ENCODE measurements around the gene WWC1.

GRCh38 chr5:168378741-168379140 is 87.3 kb downstream of the WWC1 start:
- TF ChIP-seq, protein P1, sequence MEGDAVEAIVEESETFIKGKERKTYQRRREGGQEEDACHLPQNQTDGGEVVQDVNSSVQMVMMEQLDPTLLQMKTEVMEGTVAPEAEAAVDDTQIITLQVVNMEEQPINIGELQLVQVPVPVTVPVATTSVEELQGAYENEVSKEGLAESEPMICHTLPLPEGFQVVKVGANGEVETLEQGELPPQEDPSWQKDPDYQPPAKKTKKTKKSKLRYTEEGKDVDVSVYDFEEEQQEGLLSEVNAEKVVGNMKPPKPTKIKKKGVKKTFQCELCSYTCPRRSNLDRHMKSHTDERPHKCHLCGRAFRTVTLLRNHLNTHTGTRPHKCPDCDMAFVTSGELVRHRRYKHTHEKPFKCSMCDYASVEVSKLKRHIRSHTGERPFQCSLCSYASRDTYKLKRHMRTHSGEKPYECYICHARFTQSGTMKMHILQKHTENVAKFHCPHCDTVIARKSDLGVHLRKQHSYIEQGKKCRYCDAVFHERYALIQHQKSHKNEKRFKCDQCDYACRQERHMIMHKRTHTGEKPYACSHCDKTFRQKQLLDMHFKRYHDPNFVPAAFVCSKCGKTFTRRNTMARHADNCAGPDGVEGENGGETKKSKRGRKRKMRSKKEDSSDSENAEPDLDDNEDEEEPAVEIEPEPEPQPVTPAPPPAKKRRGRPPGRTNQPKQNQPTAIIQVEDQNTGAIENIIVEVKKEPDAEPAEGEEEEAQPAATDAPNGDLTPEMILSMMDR (IDR thresholded peaks at IDR 0.05 in 2 of 3, conservative IDR thresholded peaks at IDR 0.05 in 1 of 3; ENCODE audit: borderline replicate concordance in 1 of 3, insufficient read depth in 1 of 3, low read depth in 2 of 3, low read length in 2 of 3) = no peak
- TF ChIP-seq SRF (IDR thresholded peaks at IDR 0.05; ENCODE audit: low read depth) (no peak), POLR2A (IDR thresholded peaks at IDR 0.05; ENCODE audit: borderline replicate concordance, extremely low read depth, insufficient read depth, insufficient read length) (no peak), EZH2phosphoT487 (IDR thresholded peaks at IDR 0.05; ENCODE audit: borderline replicate concordance) (no peak), REST (IDR thresholded peaks at IDR 0.05; ENCODE audit: low read depth) (no peak), SIN3A (IDR thresholded peaks at IDR 0.05; ENCODE audit: low read depth) (no peak), EZH2 (IDR thresholded peaks at IDR 0.05) (no peak), POLR2AphosphoS5 (IDR thresholded peaks at IDR 0.05; ENCODE audit: low read depth, low read length) (no peak)
